Nucleus accumbens (tissue), 56 donors: ENCODE results near the gene TMEM234.

ENCODE experiments used
- DNase-seq, 56 donors: peaks; one replicate each; lab custom pipeline; 2025; lab: John Stamatoyannopoulos, UW

TMEM234 gene

GRCh38 chr1:32240140-32240951, 18.2 kb upstream of the TMEM234 start:
- peak in 49 of 56 donors; percentile 10 to 80 (median 51) for DNase-seq

- peak in 2 of 56 donors; percentile 18 to 34 for DNase-seq
Observed at GRCh38 chr1:32239790-32240139, 17.6 kb upstream of the TMEM234 start.

- peak in 7 of 56 donors; percentile 6 to 36 (median 10) for DNase-seq
Observed at GRCh38 chr1:32239337-32239736, 17.2 kb upstream of the TMEM234 start.

- DNase-seq, result no peak
Observed at GRCh38 chr1:32234792-32235191, 12.6 kb upstream of the TMEM234 start.

- DNase-seq, result no peak
Observed at GRCh38 chr1:32232558-32233304, 10.6 kb upstream of the TMEM234 start.

- no peak for DNase-seq
Observed at GRCh38 chr1:32231843-32232432, 9.8 kb upstream of the TMEM234 start.

GRCh38 chr1:32228771-32229170, 6.6 kb upstream of the TMEM234 start:
- DNase-seq, result no peak

GRCh38 chr1:32224285-32224684, 2.1 kb upstream of the TMEM234 start:
- no peak for DNase-seq

- DNase-seq, result no peak
Observed at GRCh38 chr1:32223683-32224082, 1.5 kb upstream of the TMEM234 start.

GRCh38 chr1:32221581-32221979, 573 bp downstream of the TMEM234 start:
- no peak for DNase-seq

GRCh38 chr1:32220746-32221580, 1.2 kb downstream of the TMEM234 start:
- no peak for DNase-seq

- no peak for DNase-seq
Observed at GRCh38 chr1:32219022-32219421, 3.1 kb downstream of the TMEM234 start.

GRCh38 chr1:32216566-32216965, 5.6 kb downstream of the TMEM234 start:
- no peak for DNase-seq

GRCh38 chr1:32215629-32216480, 6.3 kb downstream of the TMEM234 start:
- peak in 37 of 56 donors; percentile 4 to 71 (median 32) for DNase-seq

GRCh38 chr1:32208891-32209328, 13.2 kb downstream of the TMEM234 start, which contains the start of gene DCDC2B:
Gene DCDC2B, plus strand, starts transcription at chr1:32209089. Its CDS starts 5 bp downstream, at chr1:32209094.
- DNase-seq, result peak in 10 of 56 donors; percentile 6 to 29 (median 16)

- DNase-seq, result no peak
Observed at GRCh38 chr1:32208469-32208868, 13.7 kb downstream of the TMEM234 start.

- peak in 55 of 56 donors; percentile 27 to 91 (median 76) for DNase-seq
Observed at GRCh38 chr1:32205401-32206370, 16.5 kb downstream of the TMEM234 start, which contains the start of gene IQCC. Gene IQCC, plus strand, starts transcription at chr1:32205671. Its CDS starts 11 bp downstream, at chr1:32205682.

GRCh38 chr1:32204943-32205361, 17.2 kb downstream of the TMEM234 start:
- DNase-seq, result peak in 3 of 56 donors; percentile 22 to 36 (median 33)
